C4-2B (cell line): Measurements from ENCODE around the gene ITPR2.

Source experiments
- CTCF ChIP-seq: fragments of 450-650 bp; conservative IDR thresholded peaks from 2 replicates; pipeline ENCODE4 v1.5.1; 2017; ENCODE audit warnings: mild to moderate bottlenecking
- ZFX ChIP-seq: fragments of 450-650 bp; IDR thresholded peaks from 2 replicates; pipeline ENCODE4 v1.6.1; 2017

GRCh38 chr12:26539131-26539530, 293.9 kb downstream of the ITPR2 start:
- TF ChIP-seq CTCF (no peak), ZFX (no peak)
